ENCODE measurements around the gene ITM2B. TPM values are rescaled to one million over a fixed set of nuclear protein-coding genes. Genes with fewer than 3 reads are reported as not detected.
A peak's percentile ranks its signal among the peaks of the same experiment; 100 is the strongest.

The ITM2B gene
- polyA plus RNA-seq, 12 donors, result 340 to 1,502 (median 451) TPM

GRCh38 chr13:48303359-48304142 is 70.5 kb downstream of the ITM2B start, which contains the start of gene RB1:
Gene RB1, plus strand, starts transcription at chr13:48303751. Its CDS starts 162 bp downstream, at chr13:48303913.
- DNase-seq, result peak; percentile 92

DNA sequence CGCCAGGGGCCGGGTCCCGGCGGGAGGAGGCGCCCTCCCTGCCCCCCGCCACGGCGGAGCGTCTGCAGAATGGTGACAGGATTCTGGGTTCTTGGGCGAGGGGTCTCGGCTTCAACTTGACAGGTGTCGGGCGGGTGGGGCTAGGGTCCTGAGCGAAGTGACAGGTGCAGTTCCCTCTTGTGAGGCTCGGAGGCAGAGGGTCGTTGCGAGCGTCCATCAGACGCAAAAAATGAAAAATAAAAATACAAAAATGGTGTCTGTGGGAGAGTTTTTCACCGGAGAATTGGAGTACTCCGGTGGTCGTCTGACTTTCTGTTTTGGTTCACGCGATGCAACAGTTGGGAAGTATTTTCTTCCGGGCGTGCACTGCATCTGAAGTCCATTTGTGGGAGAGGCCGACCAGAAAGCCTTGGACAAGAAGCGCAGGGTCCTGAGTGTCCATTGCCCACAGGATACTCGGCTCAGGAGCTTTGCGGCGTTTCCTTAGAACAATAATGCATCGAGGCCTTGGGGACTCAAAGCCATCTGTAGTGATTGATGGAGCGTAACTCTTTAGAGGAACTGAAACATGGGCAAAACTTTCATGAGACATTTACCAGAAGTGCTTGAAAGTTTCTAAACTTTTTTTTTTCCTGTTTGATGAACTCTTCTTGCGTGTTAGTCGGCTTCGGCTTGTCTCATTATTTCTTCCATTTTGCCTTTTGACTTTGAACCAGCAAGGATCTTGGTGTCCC is 71.3 kb downstream of the ITM2B start:
- peak; percentile 73 for DNase-seq

DNA sequence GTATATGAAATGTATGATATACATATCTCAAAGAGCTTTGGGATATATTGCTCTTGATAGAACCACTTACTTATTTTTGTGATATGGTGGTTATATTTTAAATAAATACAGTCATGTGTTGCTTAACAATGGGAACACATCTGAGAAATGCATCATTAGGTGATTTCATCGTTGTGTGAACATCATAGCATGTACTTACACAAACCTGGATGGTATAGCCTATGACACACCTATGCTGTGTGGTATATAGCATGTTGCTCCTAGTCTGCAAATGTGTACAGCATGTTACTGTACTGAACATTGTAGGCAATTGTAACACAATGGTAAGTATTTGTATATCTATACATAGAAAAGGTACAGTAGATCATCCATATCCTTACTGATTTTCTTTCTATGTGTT is 78.2 kb downstream of the ITM2B start:
- no peak for DNase-seq

DNA sequence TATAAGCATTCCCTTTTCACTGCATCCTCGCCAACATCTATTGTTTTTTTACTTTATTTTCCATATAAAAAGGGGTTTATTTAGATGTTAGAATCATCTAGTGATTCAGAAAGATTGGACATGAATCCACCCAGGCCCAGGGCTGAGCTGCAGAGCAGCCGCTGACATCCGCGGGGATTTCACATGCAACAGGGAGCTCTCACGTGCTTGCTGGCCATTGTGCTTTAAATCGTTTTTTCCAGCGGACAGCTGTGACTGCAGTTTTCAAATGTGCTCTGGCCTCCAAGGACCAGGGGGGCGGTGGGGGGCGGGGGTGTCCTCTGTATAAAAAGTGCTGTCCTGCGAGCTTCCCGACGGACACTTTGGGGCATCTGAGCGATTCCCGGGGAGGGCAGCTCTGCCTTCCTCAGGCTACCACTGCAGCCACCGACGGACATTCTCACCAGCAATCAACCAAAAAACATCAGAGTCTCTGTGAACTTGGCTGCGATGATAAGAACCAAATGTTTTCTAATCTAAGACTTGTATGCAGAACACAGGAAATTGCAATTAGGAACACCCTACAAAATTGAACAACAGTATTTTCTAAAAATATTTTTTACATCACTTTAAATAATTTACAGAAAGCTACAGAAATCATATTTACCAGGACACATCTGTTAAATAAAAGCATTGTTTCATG is 83.1 kb downstream of the ITM2B start:
- DNase-seq, result no peak

- no peak for DNase-seq
Observed at GRCh38 chr13:48316826-48317510, 84.0 kb downstream of the ITM2B start.

GRCh38 chr13:48317511-48318376 is 84.7 kb downstream of the ITM2B start:
- DNase-seq, result no peak

DNA sequence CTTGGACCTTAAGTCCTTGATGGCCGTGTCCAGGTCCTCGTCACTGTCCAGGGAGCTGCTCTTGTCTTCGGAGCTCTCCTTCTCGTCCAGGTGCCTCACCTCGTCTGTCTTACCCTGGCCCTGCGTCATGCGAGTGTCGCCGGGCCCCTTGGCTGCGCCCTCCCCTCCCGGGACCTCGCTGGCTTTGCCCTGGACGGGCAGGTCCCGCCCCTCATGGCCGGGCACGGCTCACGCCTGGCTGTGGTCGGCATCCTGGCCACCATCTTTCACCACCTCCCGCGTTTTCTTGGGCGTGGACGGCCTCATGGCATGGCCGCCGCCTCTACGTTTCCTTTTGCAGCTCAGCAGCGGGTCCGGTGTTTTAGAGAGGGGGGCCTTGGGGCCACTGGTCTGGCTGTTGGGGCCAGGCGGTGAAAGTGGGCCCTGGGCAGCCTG is 85.4 kb downstream of the ITM2B start:
- DNase-seq, result no peak

- no peak for DNase-seq
Observed at GRCh38 chr13:48318821-48319511, 86.0 kb downstream of the ITM2B start.

Other genes with a start within 250 kb of the ITM2B start
- 10 to 100 TPM in 11 of 12 donors, not detected in 1; 35.8 to 83.9 (median 73.4) TPM for gene SUCLA2, start 231.9 kb upstream of the ITM2B start, polyA plus RNA-seq (ENCODE audit: insufficient read length in 12 of 12)
- gene NUDT15, start 195.5 kb upstream of the ITM2B start, polyA plus RNA-seq (ENCODE audit: insufficient read length in 12 of 12), result 10 to 100 TPM in 11 of 12 donors, not detected in 1; 11.3 to 17.5 (median 14.0) TPM
- gene MED4, start 138.1 kb upstream of the ITM2B start, polyA plus RNA-seq (ENCODE audit: insufficient read length in 12 of 12), result 10 to 100 TPM in 11 of 12 donors, not detected in 1; 49.8 to 74.4 (median 62.6) TPM
- 10 to 100 TPM in 11 of 12 donors, not detected in 1; 37.2 to 83.6 (median 68.5) TPM for gene RB1, start 70.5 kb downstream of the ITM2B start, polyA plus RNA-seq (ENCODE audit: insufficient read length in 12 of 12)
- gene LPAR6, start 179.9 kb downstream of the ITM2B start, polyA plus RNA-seq (ENCODE audit: insufficient read length in 12 of 12), result 10 to 100 TPM in 11 of 12 donors, not detected in 1; 17.3 to 36.3 (median 24.7) TPM